Glutamatergic neuron (in vitro differentiated cells): ENCODE results near the gene FH. TPM values are rescaled to one million over a fixed set of nuclear protein-coding genes. Genes with fewer than 3 reads are reported as not detected.

Source experiments
- DNase-seq: peaks from one replicate; pipeline ENCODE4 v3.0.0; 2022
- H3K27ac Mint-ChIP-seq: one replicate; pipeline ENCODE4 v1.8.0; 2020; ENCODE audit warnings: mild to moderate bottlenecking, mixed read lengths, inconsistent platforms; ENCODE audit not compliant: unreplicated experiment
- H3K27me3 Mint-ChIP-seq: one replicate; pipeline ENCODE4 v1.8.0; 2020; ENCODE audit warnings: mild to moderate bottlenecking, moderate library complexity, mixed read lengths, inconsistent platforms; ENCODE audit not compliant: unreplicated experiment
- H3K36me3 Mint-ChIP-seq: one replicate; pipeline ENCODE4 v1.8.0; 2020; ENCODE audit warnings: mild to moderate bottlenecking, mixed read lengths, inconsistent platforms; ENCODE audit not compliant: unreplicated experiment
- H3K4me1 Mint-ChIP-seq: one replicate; pipeline ENCODE4 v1.8.0; 2020; ENCODE audit warnings: mild to moderate bottlenecking, low read depth, mixed read lengths, inconsistent platforms; ENCODE audit not compliant: unreplicated experiment
- H3K4me3 Mint-ChIP-seq: one replicate; pipeline ENCODE4 v1.8.0; 2020; ENCODE audit warnings: mild to moderate bottlenecking, mixed read lengths, inconsistent platforms; ENCODE audit not compliant: unreplicated experiment
- H3K9me3 Mint-ChIP-seq: one replicate; pipeline ENCODE4 v1.8.0; 2020; ENCODE audit warnings: mild to moderate bottlenecking, moderate library complexity, mixed read lengths, inconsistent platforms; ENCODE audit not compliant: unreplicated experiment
- CTCF ChIP-seq: fragments of 200-600 bp; sonication (generic); IDR thresholded peaks from one replicate; pipeline ENCODE4 v1.5.0; 2021; ENCODE audit not compliant: partially characterized antibody, unreplicated experiment
- total RNA-seq: library from RNA; stranded (reverse); fragmentation: NEBNext Ultra II Directional; extraction: Animal tissue kit (Norgen Biotek cat#: 25700); gene quantifications from one replicate; pipeline ENCODE4 v1.2.1, GENCODE V29; 2021; ENCODE audit not compliant: unreplicated experiment

FH gene
- total RNA-seq, 1 donor from 2014 or later: 51.0 TPM

GRCh38 chr1:241532864-241533263 is 13.3 kb upstream of the FH start:
- Mint-ChIP-seq H3K9me3 (no peaks in the 10 kb centered on the region), H3K4me3 (no peak overlapping the region), H3K27me3 (no peaks in the 10 kb centered on the region), H3K4me1 (peaks cover 6% of the 10 kb centered on the region), H3K36me3 (no peaks in the 10 kb centered on the region), H3K27ac (no peak overlapping the region)
- DNase-seq: no peak
- TF ChIP-seq CTCF: no peak

DNA sequence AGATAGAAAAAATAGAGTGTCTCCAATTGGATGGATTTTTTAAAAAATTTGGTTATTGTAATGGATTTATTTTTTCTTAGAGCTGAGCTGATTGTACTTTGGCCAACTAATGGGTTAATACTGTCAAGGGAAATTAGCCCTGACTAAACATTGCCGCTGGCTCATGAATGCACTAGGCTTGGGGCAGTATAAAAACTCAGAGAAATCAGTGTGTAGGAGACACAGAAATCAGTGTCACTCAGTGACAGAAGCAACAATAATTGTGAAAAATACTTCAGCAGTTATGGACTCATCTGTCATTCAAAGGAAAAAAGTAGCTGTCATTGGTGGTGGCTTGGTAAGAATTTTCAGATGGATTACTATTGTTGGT is 12.6 kb upstream of the FH start, which contains the start of gene KMO:
TSS of gene KMO (plus strand) at position 217 of the 370 bp plus-strand sequence. CDS start at position 284, 67 bp downstream.
- TF ChIP-seq CTCF: no peak
- no peak for DNase-seq
- Mint-ChIP-seq H3K27me3 (no peaks in the 10 kb centered on the region), H3K36me3 (no peaks in the 10 kb centered on the region), H3K4me3 (peak within 1 kb of the TSS; percentile 59), H3K9me3 (no peaks in the 10 kb centered on the region), H3K27ac (no peak within 1 kb of the TSS), H3K4me1 (peaks cover 6% of the 10 kb centered on the region)

DNA sequence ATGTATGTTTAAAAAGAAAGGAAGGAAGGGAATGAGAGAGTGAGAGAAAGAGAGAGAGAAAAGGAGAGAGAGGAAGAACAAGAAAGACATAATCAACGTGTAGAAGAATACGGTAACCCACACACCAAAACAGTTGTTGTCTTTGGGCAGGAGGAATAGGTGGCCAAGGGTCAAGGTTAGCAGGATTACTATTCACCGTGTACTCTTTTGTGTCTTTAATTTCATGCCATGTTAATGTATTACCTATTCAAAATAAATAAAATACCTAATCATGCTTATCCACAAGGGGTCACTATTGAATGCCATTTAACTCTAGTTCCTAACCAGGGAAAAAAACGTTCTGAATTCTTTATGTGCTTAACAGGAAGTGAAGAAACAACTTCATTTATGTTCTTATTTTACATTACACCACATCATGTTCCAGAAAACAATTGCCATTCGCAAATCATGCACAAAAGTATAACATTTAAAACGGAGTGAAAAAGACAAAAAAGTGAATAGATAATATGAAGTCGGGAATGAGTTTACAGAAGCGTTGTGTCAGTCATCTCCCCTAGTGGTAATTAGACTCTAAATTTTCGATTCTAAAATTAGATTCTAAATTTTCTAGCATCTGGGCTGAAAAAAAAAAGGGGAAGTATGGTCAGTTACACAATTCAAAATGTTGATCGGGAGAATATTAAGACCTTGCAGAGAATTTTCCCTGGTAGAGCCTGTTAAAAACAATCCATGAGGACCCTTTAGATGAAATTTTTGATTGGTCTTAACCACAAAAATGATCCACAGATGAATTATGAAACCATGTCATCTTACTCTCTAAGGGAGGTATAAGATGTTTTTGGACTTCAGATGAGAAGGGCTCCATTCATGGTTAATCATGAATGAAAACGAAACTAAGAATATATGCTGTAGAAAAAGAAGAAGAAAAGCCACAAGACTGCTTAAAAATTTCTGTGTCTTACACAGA is 11.9 kb upstream of the FH start:
- no peak for DNase-seq
- H3K36me3 Mint-ChIP-seq: no peaks in the 10 kb centered on the region
- peaks cover 6% of the 10 kb centered on the region for H3K4me1 Mint-ChIP-seq
- H3K27me3 Mint-ChIP-seq: no peaks in the 10 kb centered on the region
- peak; percentile 53 for TF ChIP-seq CTCF
- H3K9me3 Mint-ChIP-seq: no peaks in the 10 kb centered on the region
- H3K27ac Mint-ChIP-seq: no peak overlapping the region
- H3K4me3 Mint-ChIP-seq: peak overlapping the region; percentile 59

- no peak for DNase-seq
- H3K27me3 Mint-ChIP-seq: no peaks in the 10 kb centered on the region
- no peaks in the 10 kb centered on the region for H3K36me3 Mint-ChIP-seq
- no peaks in the 10 kb centered on the region for H3K9me3 Mint-ChIP-seq
- no peak for TF ChIP-seq CTCF
- no peak overlapping the region for H3K27ac Mint-ChIP-seq
- H3K4me1 Mint-ChIP-seq: peaks cover 6% of the 10 kb centered on the region
- H3K4me3 Mint-ChIP-seq: no peak overlapping the region
Measured at GRCh38 chr1:241527146-241527545, 7.6 kb upstream of the FH start.

- H3K9me3 Mint-ChIP-seq: peaks cover 2% of the 10 kb centered on the region
- H3K27me3 Mint-ChIP-seq: no peaks in the 10 kb centered on the region
- no peak overlapping the region for H3K27ac Mint-ChIP-seq
- no peaks in the 10 kb centered on the region for H3K4me1 Mint-ChIP-seq
- DNase-seq: no peak
- no peak for TF ChIP-seq CTCF
- no peak overlapping the region for H3K4me3 Mint-ChIP-seq
- no peaks in the 10 kb centered on the region for H3K36me3 Mint-ChIP-seq
Measured at GRCh38 chr1:241525026-241525425, 5.5 kb upstream of the FH start.
